ENCODE results near the gene APOBEC3A. TPM values are rescaled to one million over a fixed set of nuclear protein-coding genes. Genes with fewer than 3 reads are reported as not detected.

Gene APOBEC3A
- total RNA-seq, 4 donors from 2014 or later: 0.75 to 0.76 TPM; not detected in 2

DNA sequence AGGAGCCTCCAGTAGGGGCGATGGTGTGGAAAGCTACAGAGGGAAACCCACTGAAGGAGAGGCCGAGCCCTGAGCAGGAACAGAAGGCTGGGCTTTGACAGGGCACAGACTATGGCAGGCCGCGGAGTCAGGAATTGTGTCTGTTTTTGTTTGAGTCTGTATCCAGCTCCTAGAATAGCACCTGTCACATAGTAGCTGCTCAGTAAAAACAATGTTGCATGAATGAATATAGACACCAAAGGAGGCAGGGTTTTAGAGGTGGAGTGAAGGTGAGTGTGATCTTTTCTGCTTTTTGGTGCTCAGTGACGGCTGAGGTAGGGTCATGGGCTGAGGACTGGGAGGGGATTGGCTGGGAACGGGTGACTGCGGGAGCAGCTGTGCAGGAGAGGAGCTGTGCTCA is 18.5 kb upstream of the APOBEC3A start:
- Histone ChIP-seq H3K36me3 (no peaks in the 10 kb centered on the region), H3K27ac (no peak overlapping the region)
- intact Hi-C loops (cut with DNase I; ENCODE audit: low total_unique reads): no loop called here

DNA sequence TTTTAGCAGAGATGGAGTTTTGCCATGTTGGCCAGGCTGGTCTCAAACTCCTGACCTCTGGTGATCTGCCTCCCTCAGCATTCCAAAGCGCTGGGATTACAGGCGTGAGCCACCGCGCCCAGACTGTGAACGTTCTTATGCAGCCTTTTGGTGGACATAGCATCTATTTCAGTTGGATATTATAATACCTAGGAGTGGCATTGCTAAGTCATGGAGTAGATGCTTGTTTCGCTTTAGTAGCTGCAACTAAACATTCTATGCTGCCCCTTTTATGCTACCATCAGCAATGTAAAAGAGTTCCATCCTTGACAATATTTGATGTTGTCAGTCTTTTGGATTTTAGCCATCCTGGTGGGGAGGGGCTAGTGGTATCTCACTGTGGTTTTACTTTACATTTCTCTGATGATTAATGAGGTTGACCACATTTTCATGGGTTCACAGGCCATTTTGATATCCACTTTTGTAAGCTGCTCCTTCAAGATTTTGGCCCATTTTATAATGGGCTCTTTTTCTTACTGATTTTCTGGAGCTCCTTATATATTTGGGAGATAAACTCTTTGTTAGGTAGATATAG is 16.5 kb upstream of the APOBEC3A start:
- H3K4me1 ChIP-seq: no peaks in the 10 kb centered on the region
- peaks cover 29 to 40% (median 30%) of the 10 kb centered on the region in 3 donors for H3K27me3 ChIP-seq
- H3K4me3 ChIP-seq: no peak overlapping the region
- H3K27ac ChIP-seq: no peak overlapping the region
- intact Hi-C loops (cut with DNase I; ENCODE audit: low total_unique reads) (no loop called here), in situ Hi-C loops (cut with MboI; ENCODE audit: low sequenced_read_pairs in 4 of 4) (no loop called here)
- H3K36me3 ChIP-seq: no peaks in the 10 kb centered on the region
- ATAC-seq (no peak), DNase-seq (no peak)
- no peaks in the 10 kb centered on the region for H3K9me3 ChIP-seq
- TF ChIP-seq, protein P1, sequence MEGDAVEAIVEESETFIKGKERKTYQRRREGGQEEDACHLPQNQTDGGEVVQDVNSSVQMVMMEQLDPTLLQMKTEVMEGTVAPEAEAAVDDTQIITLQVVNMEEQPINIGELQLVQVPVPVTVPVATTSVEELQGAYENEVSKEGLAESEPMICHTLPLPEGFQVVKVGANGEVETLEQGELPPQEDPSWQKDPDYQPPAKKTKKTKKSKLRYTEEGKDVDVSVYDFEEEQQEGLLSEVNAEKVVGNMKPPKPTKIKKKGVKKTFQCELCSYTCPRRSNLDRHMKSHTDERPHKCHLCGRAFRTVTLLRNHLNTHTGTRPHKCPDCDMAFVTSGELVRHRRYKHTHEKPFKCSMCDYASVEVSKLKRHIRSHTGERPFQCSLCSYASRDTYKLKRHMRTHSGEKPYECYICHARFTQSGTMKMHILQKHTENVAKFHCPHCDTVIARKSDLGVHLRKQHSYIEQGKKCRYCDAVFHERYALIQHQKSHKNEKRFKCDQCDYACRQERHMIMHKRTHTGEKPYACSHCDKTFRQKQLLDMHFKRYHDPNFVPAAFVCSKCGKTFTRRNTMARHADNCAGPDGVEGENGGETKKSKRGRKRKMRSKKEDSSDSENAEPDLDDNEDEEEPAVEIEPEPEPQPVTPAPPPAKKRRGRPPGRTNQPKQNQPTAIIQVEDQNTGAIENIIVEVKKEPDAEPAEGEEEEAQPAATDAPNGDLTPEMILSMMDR (IDR thresholded peaks at IDR 0.05 in 4 of 5, conservative IDR thresholded peaks at IDR 0.05 in 1 of 5): no peak
- TF ChIP-seq POLR2A (IDR thresholded peaks at IDR 0.05): no peak

More for the DNA sequence above, 18.5 kb upstream of the APOBEC3A start:
- in situ Hi-C loops (cut with MboI; ENCODE audit: low sequenced_read_pairs in 4 of 4): no loop called here
- Histone ChIP-seq H3K27me3 (peaks cover 15 to 27% (median 17%) of the 10 kb centered on the region in 3 donors), H3K4me1 (no peaks in the 10 kb centered on the region), H3K9me3 (no peaks in the 10 kb centered on the region), H3K4me3 (no peak overlapping the region)
- DNase-seq: no peak
- no peak for TF ChIP-seq POLR2A (IDR thresholded peaks at IDR 0.05)
- TF ChIP-seq, protein P1 (IDR thresholded peaks at IDR 0.05 in 4 of 5, conservative IDR thresholded peaks at IDR 0.05 in 1 of 5): no peak
- no peak for ATAC-seq

GRCh38 chr22:38941488-38941987 is 15.9 kb upstream of the APOBEC3A start:
- intact Hi-C loops (cut with DNase I; ENCODE audit: low total_unique reads) (no loop called here), in situ Hi-C loops (cut with MboI; ENCODE audit: low sequenced_read_pairs in 4 of 4) (no loop called here)
- no peak for TF ChIP-seq POLR2A (IDR thresholded peaks at IDR 0.05)
- TF ChIP-seq, protein P1 (IDR thresholded peaks at IDR 0.05 in 4 of 5, conservative IDR thresholded peaks at IDR 0.05 in 1 of 5): no peak
- Histone ChIP-seq H3K4me1 (no peaks in the 10 kb centered on the region), H3K36me3 (no peaks in the 10 kb centered on the region), H3K27ac (no peak overlapping the region), H3K27me3 (peaks cover 30 to 43% (median 33%) of the 10 kb centered on the region in 3 donors), H3K9me3 (no peaks in the 10 kb centered on the region), H3K4me3 (no peak overlapping the region)
- no peak for ATAC-seq
- no peak for DNase-seq

DNA sequence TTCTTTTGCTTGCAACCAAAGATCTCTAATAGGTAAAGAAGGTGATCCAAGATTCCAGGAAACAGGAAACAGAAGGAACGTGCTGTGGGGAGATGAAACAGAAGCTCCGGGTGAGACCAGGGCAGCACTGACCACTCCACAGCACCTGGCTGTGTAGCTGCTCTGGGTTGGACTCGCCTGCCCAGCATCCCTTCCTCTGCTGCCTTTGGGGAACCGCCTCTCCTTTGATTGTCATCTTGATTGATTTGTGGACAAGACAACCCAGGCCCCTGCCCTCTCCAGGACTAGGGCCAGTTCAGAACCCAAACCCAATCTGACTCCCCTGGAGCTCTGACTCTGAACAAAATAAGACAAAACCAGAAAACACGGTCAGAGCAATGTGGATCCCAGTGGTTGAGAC is 14.7 kb upstream of the APOBEC3A start:
- Histone ChIP-seq H3K27me3 (peaks cover 30 to 49% (median 44%) of the 10 kb centered on the region in 3 donors), H3K9me3 (no peaks in the 10 kb centered on the region), H3K4me1 (no peaks in the 10 kb centered on the region), H3K27ac (no peak overlapping the region), H3K36me3 (no peaks in the 10 kb centered on the region), H3K4me3 (no peak overlapping the region)
- DNase-seq: no peak
- intact Hi-C loops (cut with DNase I; ENCODE audit: low total_unique reads): no loop called here
- TF ChIP-seq, protein P1 (IDR thresholded peaks at IDR 0.05 in 4 of 5, conservative IDR thresholded peaks at IDR 0.05 in 1 of 5): no peak
- TF ChIP-seq POLR2A (IDR thresholded peaks at IDR 0.05): no peak
- no peak for ATAC-seq
- in situ Hi-C loops (cut with MboI; ENCODE audit: low sequenced_read_pairs in 4 of 4): no loop called here
